Putamen (tissue), 1 donor: Measurements from ENCODE around the gene TMEM225B.
"Not testable (repeated sequence)": the region's sequence is repeated elsewhere in the genome, so short reads cannot be mapped to it uniquely, and the experiment has no call there.

Experiments
- DNase-seq: peaks from one replicate; pipeline ENCODE4 v3.0.0-alpha.2; 2016; ENCODE audit warnings: low spot score

TMEM225B gene, protein sequence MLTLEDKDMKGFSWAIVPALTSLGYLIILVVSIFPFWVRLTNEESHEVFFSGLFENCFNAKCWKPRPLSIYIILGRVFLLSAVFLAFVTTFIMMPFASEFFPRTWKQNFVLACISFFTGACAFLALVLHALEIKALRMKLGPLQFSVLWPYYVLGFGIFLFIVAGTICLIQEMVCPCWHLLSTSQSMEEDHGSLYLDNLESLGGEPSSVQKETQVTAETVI

DNA sequence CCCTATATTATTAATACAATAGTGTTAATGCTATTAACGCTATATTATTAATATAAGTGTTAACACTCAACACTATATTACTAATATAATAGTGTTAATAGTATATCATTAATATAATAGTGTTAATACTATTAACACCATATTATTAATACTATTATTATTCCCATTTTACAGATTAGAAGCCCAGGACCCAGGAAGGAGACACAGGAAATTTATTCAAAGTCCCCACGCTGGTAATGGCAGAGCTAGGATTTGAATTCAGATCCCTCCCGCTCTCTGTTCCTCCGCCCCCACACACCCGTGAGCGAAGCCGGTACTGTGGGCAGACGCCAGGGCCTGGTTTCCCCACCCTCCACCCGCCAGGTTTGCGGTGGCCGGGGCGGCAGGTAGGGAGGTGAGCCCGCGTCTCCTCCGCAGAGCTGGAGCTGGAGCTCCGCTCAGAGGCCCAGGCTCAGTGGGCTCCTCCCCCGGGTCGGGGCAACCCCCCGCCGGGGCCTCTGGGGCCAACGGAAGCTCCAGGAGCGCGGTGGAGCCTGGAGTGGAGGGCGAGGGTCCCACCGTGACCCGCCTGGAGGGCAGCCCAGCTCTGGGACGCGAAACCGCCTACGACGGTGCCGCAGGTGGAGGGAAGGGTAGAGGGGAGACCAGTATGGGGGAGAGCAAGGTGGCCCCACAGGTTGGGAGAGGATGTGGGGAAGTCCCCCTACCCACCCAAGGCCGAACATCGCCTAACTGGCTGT lies at the start of gene TMEM225B:
TMEM225B (plus strand) TSS at position 506 of the 740 bp plus-strand sequence. CDS start 6,122 bp downstream, outside the sequence.
- DNase-seq: no peak

DNA sequence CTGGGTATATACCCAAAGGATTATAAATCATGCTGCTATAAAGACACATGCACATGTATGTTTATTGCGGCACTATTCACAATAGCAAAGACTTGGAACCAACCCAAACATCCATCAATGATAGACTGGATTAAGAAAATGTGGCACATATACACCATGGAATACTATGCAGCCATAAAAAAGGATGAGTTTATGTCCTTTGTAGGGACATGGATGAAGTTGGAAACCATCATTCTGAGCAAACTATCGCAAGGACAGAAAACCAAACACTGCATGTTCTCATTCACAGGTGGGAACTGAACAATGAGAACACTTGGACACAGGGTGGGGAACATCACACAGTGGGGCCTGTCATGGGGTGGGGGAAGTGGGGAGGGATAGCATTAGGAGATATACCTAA lies 48.5 kb upstream of the TMEM225B start:
- not testable (repeated sequence) for DNase-seq

- no peak for DNase-seq
Observed at GRCh38 chr7:99551334-99551733, 46.7 kb upstream of the TMEM225B start.

DNA sequence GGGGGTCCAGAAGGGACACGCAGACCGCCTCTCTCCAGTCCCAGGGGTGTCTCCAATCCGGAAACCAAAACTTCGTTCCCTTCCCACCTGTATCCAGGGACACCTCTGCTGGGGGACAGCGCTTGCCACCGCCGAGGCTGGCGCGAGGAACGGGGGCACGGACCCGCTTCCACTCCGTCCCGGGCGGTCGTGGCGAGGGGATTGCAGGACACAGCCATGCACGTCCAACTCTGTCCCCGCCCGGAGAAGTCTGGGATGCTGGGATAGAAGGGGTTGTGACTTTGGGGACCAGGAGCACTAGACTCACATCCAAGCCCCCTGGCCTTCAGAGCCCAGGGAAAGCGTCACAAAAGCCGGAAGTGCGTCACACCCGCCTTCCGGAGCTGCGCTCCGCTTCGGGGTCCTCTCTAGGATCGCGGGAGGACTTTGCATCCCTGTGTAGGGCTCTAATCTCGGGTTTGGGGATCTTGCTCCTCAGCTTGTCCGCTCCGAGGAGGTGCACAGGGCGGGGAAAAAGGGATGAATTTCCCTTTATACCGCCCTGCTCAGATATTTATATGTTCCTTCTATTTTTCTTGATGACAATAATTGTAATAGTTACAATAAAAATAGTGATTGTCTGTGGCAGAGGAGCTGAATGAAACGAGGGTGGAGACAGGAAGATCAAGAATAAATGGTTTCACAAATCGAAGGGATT lies 46.2 kb upstream of the TMEM225B start, which contains the start of gene FAM200A:
FAM200A (minus strand) TSS at position 348 of the 697 bp plus-strand sequence. CDS start 3,707 bp downstream, outside the sequence.
- peak; percentile 93 for DNase-seq

DNA sequence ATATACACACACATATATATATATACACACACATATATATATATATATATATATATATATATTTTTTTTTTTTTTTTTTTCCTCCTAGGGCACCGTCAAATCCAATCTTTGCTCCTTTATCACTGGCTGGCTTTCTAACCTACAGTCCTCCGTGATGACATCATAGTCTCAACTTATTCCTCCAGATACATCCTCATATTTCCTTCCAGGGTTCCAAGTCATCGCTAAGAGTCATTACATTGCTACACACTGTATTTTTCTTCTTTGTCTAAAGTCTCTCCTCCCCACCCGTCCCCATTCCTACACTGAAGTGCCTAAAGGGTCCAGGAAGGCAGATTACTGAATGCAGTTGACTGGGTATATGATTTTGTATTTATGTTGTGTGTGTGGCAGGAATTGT lies 45.0 kb upstream of the TMEM225B start:
- no peak for DNase-seq

GRCh38 chr7:99554939-99555338 lies 43.1 kb upstream of the TMEM225B start:
- no peak for DNase-seq

- no peak for DNase-seq
Observed at GRCh38 chr7:99557196-99557607, 40.9 kb upstream of the TMEM225B start.

GRCh38 chr7:99557940-99558305 lies 40.1 kb upstream of the TMEM225B start:
- DNase-seq: no peak

DNA sequence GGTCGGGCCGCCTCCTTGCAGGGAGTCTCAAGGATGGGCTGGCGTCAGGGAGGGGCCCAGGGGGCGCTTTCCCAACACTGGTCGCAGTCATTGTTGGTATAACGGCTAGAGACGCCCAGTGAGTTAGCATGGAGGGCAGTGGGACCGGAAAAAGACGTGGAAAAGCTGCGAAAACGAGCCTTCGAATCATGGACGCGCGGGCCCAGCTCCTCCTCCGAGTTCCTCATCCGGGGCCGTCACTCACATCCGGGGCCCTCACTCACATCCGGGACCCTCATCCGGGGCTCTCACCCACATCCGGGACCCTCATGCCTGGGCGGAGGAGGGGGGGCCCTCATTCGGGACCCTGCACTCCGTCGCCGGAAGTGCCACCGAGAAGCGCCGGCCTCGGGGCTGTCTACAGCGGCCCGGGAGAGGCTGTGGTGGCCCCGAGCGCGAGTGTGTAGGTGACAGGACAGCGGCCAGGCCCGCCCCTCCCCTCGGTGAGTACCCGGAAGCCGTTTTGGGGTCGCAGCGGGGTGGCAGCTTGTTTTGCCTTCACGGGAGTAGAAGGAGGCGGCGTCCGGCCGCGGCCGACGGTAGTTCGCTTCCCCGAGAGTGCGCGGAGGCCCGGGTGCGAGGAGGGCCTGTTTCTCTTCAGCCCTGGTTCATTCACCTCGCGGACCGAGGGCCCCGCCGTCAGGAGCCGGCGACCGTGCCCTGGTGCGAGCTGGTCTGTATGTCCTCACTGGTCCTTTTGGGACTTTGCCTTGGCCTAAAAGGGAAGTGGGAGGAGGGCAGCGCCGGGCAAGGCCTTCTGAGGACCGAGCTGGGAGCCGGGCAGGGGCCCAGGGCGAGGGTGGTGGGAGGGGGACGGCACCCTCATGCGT lies 39.5 kb upstream of the TMEM225B start, which contains the start of gene ZNF655:
ZNF655 (plus strand) TSS at position 337 of the 869 bp plus-strand sequence. CDS start 1,918 bp downstream, outside the sequence.
- DNase-seq: peak; percentile 89

GRCh38 chr7:99559175-99559915 lies 38.7 kb upstream of the TMEM225B start:
- no peak for DNase-seq

DNA sequence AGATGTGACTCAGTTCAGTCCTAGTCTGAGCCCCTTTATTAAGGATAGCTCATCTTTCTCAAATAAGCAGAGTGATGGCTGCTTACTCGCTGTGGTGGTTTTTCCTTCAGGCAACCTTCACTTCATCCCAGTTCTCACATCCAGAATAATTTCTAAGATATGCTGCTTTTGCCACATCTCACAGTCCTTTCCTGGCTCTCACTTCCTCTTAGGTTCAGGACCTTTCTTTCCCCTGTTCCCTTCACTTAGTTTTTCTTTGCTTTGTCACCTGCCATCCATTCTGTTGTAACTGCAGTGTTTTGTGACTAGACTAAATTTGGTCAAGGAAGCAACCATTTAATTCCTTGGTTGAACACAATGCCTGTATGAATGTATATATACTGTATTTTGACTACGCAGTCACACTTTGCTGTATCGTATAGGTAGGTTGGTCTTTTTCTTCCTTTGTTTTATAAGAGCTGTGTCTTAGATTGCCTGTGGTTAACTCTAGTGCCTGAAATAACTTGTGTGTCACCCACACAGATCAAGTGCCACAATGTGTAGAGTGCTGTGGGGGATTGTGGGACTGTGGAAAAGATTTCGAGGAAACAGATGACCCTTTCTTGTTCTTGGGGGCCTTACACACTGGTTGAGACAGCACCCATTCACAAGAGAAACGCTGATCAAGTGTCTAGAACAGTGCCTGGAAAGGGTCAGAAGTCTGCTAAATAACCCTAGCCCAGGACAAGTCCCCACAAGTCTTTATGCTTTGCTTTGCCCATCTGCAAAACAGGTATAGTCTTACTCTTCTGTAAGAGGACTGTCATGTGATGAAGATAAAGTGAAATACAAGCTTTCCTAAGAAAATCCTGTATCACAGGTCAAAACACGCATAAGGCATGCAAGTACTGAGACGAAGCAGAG lies 37.0 kb upstream of the TMEM225B start:
- no peak for DNase-seq

GRCh38 chr7:99561737-99562051 lies 36.4 kb upstream of the TMEM225B start:
- no peak for DNase-seq

DNA sequence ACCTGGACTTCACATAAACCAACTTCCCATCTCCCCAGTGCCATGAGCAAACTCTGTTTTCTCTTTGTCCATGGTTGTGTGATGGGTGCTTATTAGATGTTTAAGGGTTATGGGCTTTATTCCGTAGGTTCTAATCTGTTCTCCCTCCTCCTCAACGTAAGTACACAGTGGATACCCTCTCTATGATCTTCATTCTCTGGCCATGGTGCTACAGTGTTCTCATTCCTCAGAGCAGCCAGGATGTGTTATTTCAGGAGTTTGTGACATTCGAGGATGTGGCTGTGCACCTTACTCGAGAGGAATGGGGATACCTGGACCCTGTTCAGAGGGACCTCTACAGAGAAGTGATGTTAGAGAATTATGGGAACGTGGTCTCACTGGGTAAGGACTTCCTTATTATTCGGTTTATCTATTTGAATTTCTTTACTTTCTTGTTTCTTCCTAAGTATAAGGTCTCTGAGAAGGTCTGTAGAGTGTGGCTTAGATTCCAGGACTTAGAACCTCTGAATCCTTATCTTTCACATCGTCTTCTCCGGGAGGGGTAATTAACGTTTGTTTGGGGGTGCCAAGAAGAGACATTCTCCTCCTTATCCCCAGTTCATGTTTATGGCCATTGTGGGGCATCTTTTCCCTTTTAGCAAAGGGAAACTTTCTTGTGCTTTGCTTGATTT lies 35.8 kb upstream of the TMEM225B start:
- DNase-seq: no peak

DNA sequence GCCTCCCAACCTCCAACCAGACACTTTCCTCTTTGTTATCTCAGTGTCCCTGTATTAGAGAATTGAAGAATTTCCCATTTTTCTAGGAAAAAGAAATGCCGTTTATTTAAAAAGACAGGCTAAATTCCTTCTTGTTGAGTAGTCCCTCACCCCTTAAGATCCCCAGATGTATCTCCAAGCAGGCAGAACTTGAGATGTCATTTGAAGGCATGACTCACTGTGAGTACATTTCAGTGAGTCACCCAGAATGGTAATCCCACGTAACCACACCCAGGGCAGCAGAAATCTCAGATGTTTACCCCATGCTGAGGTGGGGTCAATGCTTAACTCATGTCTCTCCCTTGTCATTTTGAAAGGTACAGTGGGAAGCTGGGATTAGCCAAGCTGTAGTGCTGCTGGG lies 35.2 kb upstream of the TMEM225B start:
- peak; percentile 57 for DNase-seq

DNA sequence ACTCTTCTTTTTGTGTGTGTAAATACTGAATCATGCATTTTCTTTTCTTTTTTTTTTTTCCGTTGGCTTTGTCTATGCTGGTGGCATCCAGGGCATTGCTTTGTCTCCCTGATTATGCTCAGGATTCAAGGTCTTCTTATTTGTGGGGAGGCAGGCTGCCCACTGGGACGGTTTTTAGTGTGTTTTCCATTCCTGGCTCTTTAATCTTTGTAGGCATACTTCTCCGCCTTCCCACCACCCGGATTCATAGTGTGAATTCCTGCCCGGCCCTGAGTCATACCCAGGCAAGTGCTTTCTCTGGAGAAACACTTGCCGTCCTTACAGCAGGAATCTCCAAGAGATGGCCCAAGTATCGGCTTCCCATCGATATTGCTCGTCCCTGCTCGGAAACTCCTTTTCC lies 34.4 kb upstream of the TMEM225B start:
- DNase-seq: no peak

GRCh38 chr7:99568770-99569169 lies 29.3 kb upstream of the TMEM225B start:
- not testable (repeated sequence) for DNase-seq

GRCh38 chr7:99571768-99572167 lies 26.3 kb upstream of the TMEM225B start:
- DNase-seq: no peak

DNA sequence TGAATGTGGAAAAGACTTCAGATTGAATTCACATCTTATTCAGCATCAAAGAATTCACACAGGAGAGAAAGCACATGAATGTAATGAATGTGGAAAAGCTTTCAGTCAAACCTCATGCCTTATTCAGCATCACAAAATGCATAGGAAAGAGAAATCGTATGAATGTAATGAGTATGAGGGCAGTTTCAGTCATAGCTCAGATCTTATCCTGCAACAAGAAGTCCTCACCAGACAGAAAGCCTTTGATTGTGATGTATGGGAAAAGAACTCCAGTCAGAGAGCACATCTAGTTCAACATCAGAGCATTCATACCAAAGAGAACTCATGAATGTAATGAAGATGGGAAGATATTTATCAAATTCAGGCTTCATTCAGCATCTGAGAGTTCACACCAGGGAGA lies 24.8 kb upstream of the TMEM225B start:
- no peak for DNase-seq

GRCh38 chr7:99576251-99576650 lies 21.8 kb upstream of the TMEM225B start:
- no peak for DNase-seq
